ENCODE data around the gene CLDN20. TPM values are rescaled to one million over a fixed set of nuclear protein-coding genes. Genes with fewer than 3 reads are reported as not detected.
A peak's percentile ranks its signal among the peaks of the same experiment; 100 is the strongest.
"Not testable (repeated sequence)": the region's sequence is repeated elsewhere in the genome, so short reads cannot be mapped to it uniquely, and the experiment has no call there.

Gene CLDN20, protein sequence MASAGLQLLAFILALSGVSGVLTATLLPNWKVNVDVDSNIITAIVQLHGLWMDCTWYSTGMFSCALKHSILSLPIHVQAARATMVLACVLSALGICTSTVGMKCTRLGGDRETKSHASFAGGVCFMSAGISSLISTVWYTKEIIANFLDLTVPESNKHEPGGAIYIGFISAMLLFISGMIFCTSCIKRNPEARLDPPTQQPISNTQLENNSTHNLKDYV
- not detected for total RNA-seq
- not detected for polyA plus RNA-seq
- long read RNA-seq, donor 1 = 0 reads
- long read RNA-seq, donor 2 = 0 reads
- long read RNA-seq, donor 3, partial matches to known transcripts = 12 of 36 reads
- long read RNA-seq, donor 3, other reads (novel, unspliced or antisense) = 24 of 36 reads
- long read RNA-seq, donor 4 = 0 reads
- long read RNA-seq, donor 5 = 0 reads
- long read RNA-seq, donor 6 = 0 reads
- long read RNA-seq, donor 7 = 0 reads
- long read RNA-seq, donor 8 = 0 reads
- long read RNA-seq, donor 9 = 0 reads
- long read RNA-seq, donor 10 = 0 reads

DNA sequence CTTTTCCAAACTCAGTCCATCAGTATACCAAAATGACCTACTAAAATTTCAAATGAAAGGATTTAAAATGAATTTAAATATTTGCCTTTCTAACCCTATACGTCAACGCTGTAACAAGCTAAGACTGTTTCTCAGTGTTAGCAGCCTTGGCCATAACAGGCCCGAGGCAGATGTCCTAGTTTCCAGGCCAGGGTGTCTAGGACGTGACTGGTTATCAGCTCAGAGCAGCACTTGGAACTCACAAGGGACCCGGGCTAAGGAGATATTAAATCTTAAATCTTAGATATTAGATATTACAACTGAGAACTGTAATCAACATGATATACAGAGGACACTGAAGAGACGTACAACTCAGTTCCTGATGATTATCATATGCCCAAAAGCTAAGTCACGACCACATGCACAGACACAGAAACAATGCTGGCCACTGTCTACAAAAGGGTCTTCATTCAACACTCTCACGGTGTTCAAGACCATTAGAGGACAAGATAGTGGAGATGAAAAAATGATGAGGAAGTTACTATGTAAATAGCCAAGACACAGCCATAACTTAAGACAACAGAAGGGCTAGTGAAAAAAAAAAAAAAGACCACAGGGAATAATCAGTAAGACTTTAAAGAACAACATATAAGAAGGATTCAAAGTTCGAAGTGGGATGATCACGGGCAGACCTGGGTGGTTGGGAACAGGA lies at the start of gene CLDN20:
Gene CLDN20 (plus strand): TSS at position 641 of the 691 bp plus-strand sequence. CDS start 11,707 bp downstream, outside the sequence.
- Histone ChIP-seq H3K9me3 (ENCODE audit: control insufficient read depth in 2 of 2, insufficient read depth in 1 of 2, low read length in 1 of 2) (no peaks in the 10 kb centered on the region), H3K4me3 (ENCODE audit: low read length in 2 of 2) (no peak within 1 kb of the TSS), H3K4me1 (ENCODE audit: control insufficient read depth in 2 of 2, insufficient read depth in 2 of 2, low read length in 2 of 2) (no peaks in the 10 kb centered on the region), H3K27me3 (ENCODE audit: control insufficient read depth in 2 of 2, insufficient read depth in 1 of 2, low read length in 1 of 2) (no peaks in the 10 kb centered on the region), H3K36me3 (ENCODE audit: control insufficient read depth in 2 of 2, insufficient read depth in 2 of 2, low read length in 1 of 2) (peaks cover 23 to 27% of the 10 kb centered on the region in 2 donors), H3K27ac (ENCODE audit: low read depth in 1 of 2, low read length in 1 of 2) (no peak within 1 kb of the TSS)
- WGBS = 97% methylated on average over 10 of the region's 10 CpGs
- DNase-seq (ENCODE audit: low read depth in 6 of 9, low spot score in 9 of 9) = no peak

DNA sequence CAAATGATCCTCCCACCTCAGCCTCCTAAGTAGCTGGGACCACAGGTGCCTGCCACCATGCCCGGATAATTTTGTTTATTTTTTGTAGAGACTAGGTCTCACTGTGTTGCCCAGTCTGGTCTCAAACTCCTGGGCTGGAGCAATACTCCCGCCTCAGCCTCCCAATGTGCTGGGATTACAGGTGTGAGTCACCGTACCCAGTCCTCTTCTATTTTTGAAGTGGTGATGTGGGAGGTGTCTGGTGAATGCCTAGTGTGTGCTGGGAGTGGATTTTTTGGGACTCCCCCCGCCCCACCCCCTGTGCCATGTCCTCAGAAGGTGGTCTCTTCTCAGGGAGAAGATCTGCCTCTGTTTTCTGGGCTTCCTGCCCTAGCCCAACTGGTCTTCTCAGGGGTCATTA lies 47.9 kb upstream of the CLDN20 start:
- no peak overlapping the region for H3K27ac ChIP-seq (ENCODE audit: low read depth in 1 of 2, low read length in 1 of 2)
- no peaks in the 10 kb centered on the region for H3K36me3 ChIP-seq (ENCODE audit: control insufficient read depth in 2 of 2, insufficient read depth in 2 of 2, low read length in 1 of 2)
- H3K4me3 ChIP-seq (ENCODE audit: low read length in 2 of 2) = no peak overlapping the region
- no peak for DNase-seq (ENCODE audit: low read depth in 6 of 9, low spot score in 9 of 9)
- peaks cover 0 to 5% of the 10 kb centered on the region in 2 donors for H3K4me1 ChIP-seq (ENCODE audit: control insufficient read depth in 2 of 2, insufficient read depth in 2 of 2, low read length in 2 of 2)
- H3K27me3 ChIP-seq (ENCODE audit: control insufficient read depth in 2 of 2, insufficient read depth in 1 of 2, low read length in 1 of 2) = no peaks in the 10 kb centered on the region
- no peaks in the 10 kb centered on the region for H3K9me3 ChIP-seq (ENCODE audit: control insufficient read depth in 2 of 2, insufficient read depth in 1 of 2, low read length in 1 of 2)
- 98% methylated on average over 4 of the region's 4 CpGs for WGBS

DNA sequence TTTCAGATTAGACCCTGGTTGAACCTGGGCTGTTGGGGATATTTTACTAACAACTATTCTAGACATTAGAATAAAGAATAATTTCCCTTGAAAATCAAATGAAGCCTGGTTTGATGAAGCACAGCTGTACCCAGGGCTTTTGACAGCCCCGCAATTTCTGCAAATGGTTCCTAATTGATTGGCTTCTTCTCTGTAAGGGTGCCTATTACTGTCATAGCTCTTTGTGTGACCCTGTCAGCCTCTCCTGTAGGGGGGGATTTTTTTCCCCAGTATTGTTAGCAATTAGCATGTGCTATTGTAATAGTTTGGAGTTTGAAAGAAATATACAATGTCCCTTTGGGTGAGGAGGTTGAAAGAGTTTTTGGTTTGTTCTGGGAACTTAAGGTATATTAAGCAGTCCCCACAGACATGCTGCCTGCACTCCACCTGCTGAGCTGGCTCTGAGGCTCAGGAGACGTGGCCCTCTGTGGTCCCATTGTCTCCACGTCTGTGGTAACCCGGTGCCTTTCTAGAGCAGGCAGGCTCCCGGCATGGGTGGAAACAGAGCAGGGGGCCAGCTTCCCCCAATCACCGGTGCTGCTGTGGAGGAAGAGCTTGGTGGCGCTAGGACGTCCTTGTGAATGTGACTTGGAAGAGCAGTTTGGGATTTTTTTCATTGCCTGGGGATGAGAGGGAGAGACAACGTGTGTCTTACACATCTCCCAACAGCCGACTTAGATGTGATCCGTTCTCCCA lies 47.3 kb upstream of the CLDN20 start:
- no peaks in the 10 kb centered on the region for H3K27me3 ChIP-seq (ENCODE audit: control insufficient read depth in 2 of 2, insufficient read depth in 1 of 2, low read length in 1 of 2)
- WGBS = 82% methylated on average over 11 of the region's 11 CpGs
- DNase-seq (ENCODE audit: low read depth in 6 of 9, low spot score in 9 of 9) = peak in 1 of 9 donors; percentile 15
- H3K9me3 ChIP-seq (ENCODE audit: control insufficient read depth in 2 of 2, insufficient read depth in 1 of 2, low read length in 1 of 2) = no peaks in the 10 kb centered on the region
- no peak overlapping the region for H3K27ac ChIP-seq (ENCODE audit: low read depth in 1 of 2, low read length in 1 of 2)
- peaks cover 0 to 5% of the 10 kb centered on the region in 2 donors for H3K4me1 ChIP-seq (ENCODE audit: control insufficient read depth in 2 of 2, insufficient read depth in 2 of 2, low read length in 2 of 2)
- no peak overlapping the region for H3K4me3 ChIP-seq (ENCODE audit: low read length in 2 of 2)
- H3K36me3 ChIP-seq (ENCODE audit: control insufficient read depth in 2 of 2, insufficient read depth in 2 of 2, low read length in 1 of 2) = no peaks in the 10 kb centered on the region

DNA sequence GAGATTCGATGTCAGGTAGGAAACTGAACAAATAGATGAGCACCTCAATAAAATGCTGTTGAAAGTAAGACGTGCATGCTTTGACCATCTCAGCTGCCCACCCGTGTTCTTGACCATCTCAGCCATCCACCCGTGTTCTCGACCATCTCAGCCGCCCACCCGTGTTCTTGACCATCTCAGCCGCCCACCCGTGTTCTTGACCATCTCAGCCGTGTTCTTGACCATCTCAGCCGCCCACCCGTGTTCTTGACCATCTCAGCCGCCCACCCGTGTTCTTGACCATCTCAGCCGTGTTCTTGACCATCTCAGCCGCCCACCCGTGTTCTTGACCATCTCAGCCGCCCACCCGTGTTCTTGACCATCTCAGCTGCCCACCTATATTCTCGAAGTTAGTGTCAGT lies 45.1 kb upstream of the CLDN20 start:
- not testable (repeated sequence) for H3K9me3 ChIP-seq (ENCODE audit: control insufficient read depth in 2 of 2, insufficient read depth in 1 of 2, low read length in 1 of 2); DNase-seq (ENCODE audit: low read depth in 6 of 9, low spot score in 9 of 9); H3K4me3 ChIP-seq (ENCODE audit: low read length in 2 of 2); H3K4me1 ChIP-seq (ENCODE audit: control insufficient read depth in 2 of 2, insufficient read depth in 2 of 2, low read length in 2 of 2); H3K36me3 ChIP-seq (ENCODE audit: control insufficient read depth in 2 of 2, insufficient read depth in 2 of 2, low read length in 1 of 2); H3K27me3 ChIP-seq (ENCODE audit: control insufficient read depth in 2 of 2, insufficient read depth in 1 of 2, low read length in 1 of 2); H3K27ac ChIP-seq (ENCODE audit: low read depth in 1 of 2, low read length in 1 of 2)
- WGBS = 93% methylated on average over 20 of the region's 20 CpGs

DNA sequence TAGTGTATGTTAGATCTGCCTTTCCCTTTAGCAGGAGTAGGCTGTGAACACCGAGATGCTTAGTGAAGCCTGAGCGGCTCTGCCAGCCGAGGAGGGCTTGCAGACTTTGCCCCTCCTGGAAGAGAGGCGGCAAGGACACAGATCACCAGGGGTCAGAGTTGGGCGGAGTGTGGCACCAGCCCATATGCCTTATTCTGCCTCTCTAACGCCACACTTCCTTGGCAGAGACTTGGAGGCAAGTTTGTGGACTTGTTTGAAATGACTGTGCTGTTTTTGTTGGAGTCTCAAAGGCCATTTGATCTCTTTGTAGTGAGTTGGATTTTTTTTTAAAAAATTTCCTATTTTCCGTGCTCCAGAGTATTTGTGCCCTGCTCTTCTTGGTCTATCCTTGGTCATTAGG lies 44.5 kb upstream of the CLDN20 start:
- Histone ChIP-seq H3K9me3 (ENCODE audit: control insufficient read depth in 2 of 2, insufficient read depth in 1 of 2, low read length in 1 of 2) (no peaks in the 10 kb centered on the region), H3K4me3 (ENCODE audit: low read length in 2 of 2) (no peak overlapping the region), H3K4me1 (ENCODE audit: control insufficient read depth in 2 of 2, insufficient read depth in 2 of 2, low read length in 2 of 2) (peaks cover 0 to 9% of the 10 kb centered on the region in 2 donors), H3K36me3 (ENCODE audit: control insufficient read depth in 2 of 2, insufficient read depth in 2 of 2, low read length in 1 of 2) (no peaks in the 10 kb centered on the region), H3K27me3 (ENCODE audit: control insufficient read depth in 2 of 2, insufficient read depth in 1 of 2, low read length in 1 of 2) (no peaks in the 10 kb centered on the region), H3K27ac (ENCODE audit: low read depth in 1 of 2, low read length in 1 of 2) (no peak overlapping the region)
- WGBS = 92% methylated on average over 7 of the region's 7 CpGs
- DNase-seq (ENCODE audit: low read depth in 6 of 9, low spot score in 9 of 9) = no peak

DNA sequence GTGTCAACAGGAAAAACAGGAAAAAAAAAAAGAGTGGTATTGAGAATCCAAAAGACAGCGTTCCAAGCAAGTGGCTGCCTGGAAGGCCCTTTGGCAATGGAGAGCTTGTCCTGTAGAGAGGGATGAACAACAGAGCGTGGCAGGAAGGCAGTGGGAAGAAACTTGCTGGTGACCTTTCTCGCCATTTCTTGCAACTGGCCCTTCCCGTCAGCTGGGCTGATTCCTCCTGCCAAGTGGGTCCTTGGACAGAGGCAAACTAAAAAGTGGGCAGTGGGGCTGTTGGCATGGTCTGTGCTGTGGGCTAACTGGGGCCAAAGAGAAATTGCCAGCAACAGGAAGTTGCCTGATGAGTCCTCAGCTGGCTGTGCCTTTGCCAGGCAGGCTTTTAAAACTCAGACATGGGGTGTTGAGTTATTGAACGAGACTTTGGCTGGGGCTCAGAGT lies 43.9 kb upstream of the CLDN20 start:
- no peaks in the 10 kb centered on the region for H3K36me3 ChIP-seq (ENCODE audit: control insufficient read depth in 2 of 2, insufficient read depth in 2 of 2, low read length in 1 of 2)
- no peak for DNase-seq (ENCODE audit: low read depth in 6 of 9, low spot score in 9 of 9)
- peaks cover 0 to 14% of the 10 kb centered on the region in 2 donors for H3K4me1 ChIP-seq (ENCODE audit: control insufficient read depth in 2 of 2, insufficient read depth in 2 of 2, low read length in 2 of 2)
- no peak overlapping the region for H3K27ac ChIP-seq (ENCODE audit: low read depth in 1 of 2, low read length in 1 of 2)
- 93% methylated on average over 5 of the region's 5 CpGs for WGBS
- H3K27me3 ChIP-seq (ENCODE audit: control insufficient read depth in 2 of 2, insufficient read depth in 1 of 2, low read length in 1 of 2) = no peaks in the 10 kb centered on the region
- H3K9me3 ChIP-seq (ENCODE audit: control insufficient read depth in 2 of 2, insufficient read depth in 1 of 2, low read length in 1 of 2) = no peaks in the 10 kb centered on the region
- H3K4me3 ChIP-seq (ENCODE audit: low read length in 2 of 2) = no peak overlapping the region

DNA sequence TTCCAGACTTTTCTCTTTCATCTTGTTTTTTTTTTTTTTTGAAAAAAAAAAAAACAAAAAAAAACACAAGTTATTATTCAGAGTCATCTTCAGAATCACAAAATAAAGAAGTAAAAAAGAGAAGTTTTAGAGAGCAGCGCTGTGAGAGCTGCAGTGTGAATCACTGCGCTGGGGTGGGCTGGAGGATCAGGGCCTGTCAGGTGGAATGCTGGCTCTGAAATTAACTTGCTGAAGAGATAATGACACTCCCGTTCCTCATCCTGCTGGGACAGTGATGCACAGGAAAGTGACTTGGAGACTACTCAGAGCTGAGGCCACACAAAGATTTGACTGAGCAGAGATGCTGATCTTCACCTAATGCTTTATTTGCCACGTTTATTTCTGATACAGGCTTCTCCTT lies 42.7 kb upstream of the CLDN20 start:
- no peak for DNase-seq (ENCODE audit: low read depth in 6 of 9, low spot score in 9 of 9)

DNA sequence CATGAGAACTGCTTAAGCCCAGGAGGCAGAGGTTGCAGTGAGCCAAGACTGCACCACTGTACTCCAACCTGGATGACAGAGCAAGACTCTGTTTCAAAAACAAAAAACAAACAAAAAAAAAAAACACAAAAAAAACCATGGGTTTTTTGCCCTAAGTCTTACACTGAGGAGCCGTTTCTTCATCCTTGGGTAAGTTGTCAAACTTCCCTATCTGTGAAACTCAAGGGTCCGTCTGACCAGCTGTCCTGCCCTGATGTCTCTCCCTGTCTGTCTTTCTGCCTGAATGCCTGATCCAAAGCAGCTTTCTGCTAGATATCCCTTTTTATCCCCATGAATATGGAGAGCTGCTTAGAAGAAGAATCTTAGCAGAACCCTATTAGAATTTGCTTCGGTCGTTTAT lies 41.3 kb upstream of the CLDN20 start:
- H3K27ac ChIP-seq (ENCODE audit: low read depth in 1 of 2, low read length in 1 of 2) = no peak overlapping the region
- WGBS = 97% methylated on average over 4 of the region's 4 CpGs
- no peak overlapping the region for H3K4me3 ChIP-seq (ENCODE audit: low read length in 2 of 2)
- H3K27me3 ChIP-seq (ENCODE audit: control insufficient read depth in 2 of 2, insufficient read depth in 1 of 2, low read length in 1 of 2) = no peaks in the 10 kb centered on the region
- no peaks in the 10 kb centered on the region for H3K9me3 ChIP-seq (ENCODE audit: control insufficient read depth in 2 of 2, insufficient read depth in 1 of 2, low read length in 1 of 2)
- DNase-seq (ENCODE audit: low read depth in 6 of 9, low spot score in 9 of 9) = no peak
- H3K4me1 ChIP-seq (ENCODE audit: control insufficient read depth in 2 of 2, insufficient read depth in 2 of 2, low read length in 2 of 2) = peaks cover 0 to 13% of the 10 kb centered on the region in 2 donors
- no peaks in the 10 kb centered on the region for H3K36me3 ChIP-seq (ENCODE audit: control insufficient read depth in 2 of 2, insufficient read depth in 2 of 2, low read length in 1 of 2)

More for the DNA sequence above, 42.7 kb upstream of the CLDN20 start:
- no peak overlapping the region for H3K27ac ChIP-seq (ENCODE audit: low read depth in 1 of 2, low read length in 1 of 2)
- peaks cover 0 to 18% of the 10 kb centered on the region in 2 donors for H3K4me1 ChIP-seq (ENCODE audit: control insufficient read depth in 2 of 2, insufficient read depth in 2 of 2, low read length in 2 of 2)
- H3K4me3 ChIP-seq (ENCODE audit: low read length in 2 of 2) = no peak overlapping the region
- H3K9me3 ChIP-seq (ENCODE audit: control insufficient read depth in 2 of 2, insufficient read depth in 1 of 2, low read length in 1 of 2) = no peaks in the 10 kb centered on the region
- H3K27me3 ChIP-seq (ENCODE audit: control insufficient read depth in 2 of 2, insufficient read depth in 1 of 2, low read length in 1 of 2) = no peaks in the 10 kb centered on the region
- H3K36me3 ChIP-seq (ENCODE audit: control insufficient read depth in 2 of 2, insufficient read depth in 2 of 2, low read length in 1 of 2) = no peaks in the 10 kb centered on the region
- 92% methylated on average over 4 of the region's 4 CpGs for WGBS

Data from thymus (tissue), 14 donors.